ENCODE results near the gene MAGI1.

- TF ChIP-seq HDGF (IDR thresholded peaks at IDR 0.05; ENCODE audit: borderline replicate concordance), result no peak
- TF ChIP-seq SP1 (IDR thresholded peaks at IDR 0.05), result no peak
- TF ChIP-seq FOXK2 (IDR thresholded peaks at IDR 0.05), result no peak
- TF ChIP-seq ARNT (IDR thresholded peaks at IDR 0.05), result no peak
- no peak for TF ChIP-seq ELF4 (IDR thresholded peaks at IDR 0.05)
- no peak for TF ChIP-seq SUZ12 (IDR thresholded peaks at IDR 0.05)
- TF ChIP-seq BHLHE40 (IDR thresholded peaks at IDR 0.05; ENCODE audit: borderline replicate concordance), result no peak
- TF ChIP-seq LEF1 (IDR thresholded peaks at IDR 0.05; ENCODE audit: borderline replicate concordance), result no peak
- no peak for TF ChIP-seq NFRKB (IDR thresholded peaks at IDR 0.05)
- TF ChIP-seq ZNF384 (IDR thresholded peaks at IDR 0.05), result no peak
- TF ChIP-seq TARDBP (IDR thresholded peaks at IDR 0.05), result no peak
- no peak for TF ChIP-seq FOXA1 (IDR thresholded peaks at IDR 0.05)
- no peak for TF ChIP-seq PKNOX1 (IDR thresholded peaks at IDR 0.05)
- no peak for TF ChIP-seq CTBP1 (IDR thresholded peaks at IDR 0.05; ENCODE audit: borderline replicate concordance)
These were observed 86.7 kb downstream of the MAGI1 start for GRCh38 chr3:65951836-65952505.

All from HEK293T (cell line).